Adrenal gland (tissue), 5 donors: ENCODE data around the gene PNPO.

Experiments used
- CTCF ChIP-seq, 6 experiments: fragments of 450-650 bp in 4 of 6; fragments of 200-600 bp in 2 of 6; sonication (generic) in 1 of 6; IDR thresholded peaks; 1 replicate in 5 of 6; 2 replicates in 1 of 6; pipeline versions ENCODE4 v1.5.1 to v1.8.0; 2016 to 2021; ENCODE audit warnings: antibody characterized with exemption in 6 of 6, mild to moderate bottlenecking in 2 of 6, moderate library complexity in 1 of 6
- POLR2A ChIP-seq, 2 donors: fragments of 450-650 bp; IDR thresholded peaks; one replicate each; pipeline ENCODE4 v1.6.1; 2017; ENCODE audit warnings: antibody characterized with exemption in 2 of 2, mild to moderate bottlenecking in 2 of 2, moderate library complexity in 1 of 2
- donor health status: DM: no; HTN: no; CAD: no.

GRCh38 chr17:47966079-47966519, 24.7 kb downstream of the PNPO start:
- TF ChIP-seq POLR2A (IDR thresholded peaks at IDR 0.05), result no peak
- TF ChIP-seq CTCF (IDR thresholded peaks at IDR 0.05), result no peak
